ENCODE results near the gene TMEM247. TPM values are rescaled to one million over a fixed set of nuclear protein-coding genes. Genes with fewer than 3 reads are reported as not detected.

The TMEM247 gene
- total RNA-seq, 1 experiment from 2014 or later = not detected

DNA sequence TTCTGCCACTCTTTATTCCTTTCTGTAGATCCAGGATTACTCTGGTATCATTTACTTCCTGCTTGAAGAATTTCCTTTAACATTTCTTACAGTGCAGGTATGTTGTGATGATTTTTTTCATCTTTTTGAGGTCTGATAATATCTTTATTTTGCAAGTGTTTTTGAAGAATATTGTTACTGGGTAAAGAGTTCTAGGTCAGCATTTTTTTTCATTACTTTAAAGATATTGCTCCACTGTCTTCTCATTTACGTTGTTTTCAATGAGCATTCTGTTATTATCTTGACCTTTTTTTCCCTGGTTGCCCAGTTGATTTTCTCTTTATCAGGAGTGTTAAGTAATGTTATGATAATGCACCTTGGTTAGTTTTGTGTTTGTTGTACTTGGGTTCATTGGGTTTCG, 31.7 kb upstream of the TMEM247 start:
- intact Hi-C loops (cut with micrococcal nuclease; ENCODE audit: unreplicated experiment) = no loop called here
- CTCF ChIA-PET = no interaction called here
- TF ChIP-seq, protein P1, sequence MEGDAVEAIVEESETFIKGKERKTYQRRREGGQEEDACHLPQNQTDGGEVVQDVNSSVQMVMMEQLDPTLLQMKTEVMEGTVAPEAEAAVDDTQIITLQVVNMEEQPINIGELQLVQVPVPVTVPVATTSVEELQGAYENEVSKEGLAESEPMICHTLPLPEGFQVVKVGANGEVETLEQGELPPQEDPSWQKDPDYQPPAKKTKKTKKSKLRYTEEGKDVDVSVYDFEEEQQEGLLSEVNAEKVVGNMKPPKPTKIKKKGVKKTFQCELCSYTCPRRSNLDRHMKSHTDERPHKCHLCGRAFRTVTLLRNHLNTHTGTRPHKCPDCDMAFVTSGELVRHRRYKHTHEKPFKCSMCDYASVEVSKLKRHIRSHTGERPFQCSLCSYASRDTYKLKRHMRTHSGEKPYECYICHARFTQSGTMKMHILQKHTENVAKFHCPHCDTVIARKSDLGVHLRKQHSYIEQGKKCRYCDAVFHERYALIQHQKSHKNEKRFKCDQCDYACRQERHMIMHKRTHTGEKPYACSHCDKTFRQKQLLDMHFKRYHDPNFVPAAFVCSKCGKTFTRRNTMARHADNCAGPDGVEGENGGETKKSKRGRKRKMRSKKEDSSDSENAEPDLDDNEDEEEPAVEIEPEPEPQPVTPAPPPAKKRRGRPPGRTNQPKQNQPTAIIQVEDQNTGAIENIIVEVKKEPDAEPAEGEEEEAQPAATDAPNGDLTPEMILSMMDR (conservative IDR thresholded peaks at IDR 0.05; ENCODE audit: low read depth, low read length) = no peak
- no peak for TF ChIP-seq EZH2 (IDR thresholded peaks at IDR 0.05; ENCODE audit: borderline replicate concordance, low read depth, low read length, poor library complexity, severe bottlenecking)
- H3K4me3 ChIP-seq (ENCODE audit: low read depth, low read length, poor library complexity, severe bottlenecking) = no peak overlapping the region
- DNase-seq (ENCODE audit: low spot score) = no peak
- POLR2A ChIA-PET (ENCODE audit: low non-redundant PET) = no interaction called here
- H3K4me1 ChIP-seq (ENCODE audit: insufficient read depth, low read length, poor library complexity, severe bottlenecking) = no peaks in the 10 kb centered on the region
- BruUV-seq (replicated peaks) = no TSS peak
- H3K9me3 ChIP-seq (ENCODE audit: low read depth, low read length, poor library complexity, severe bottlenecking) = no peaks in the 10 kb centered on the region
- no peaks in the 10 kb centered on the region for H3K36me3 ChIP-seq (ENCODE audit: insufficient read depth, low read length, poor library complexity, severe bottlenecking)
- no peaks in the 10 kb centered on the region for H3K27me3 ChIP-seq (replicated peaks; ENCODE audit: insufficient read depth, low read depth, low read length, poor library complexity)
- no peak overlapping the region for H3K27ac ChIP-seq (ENCODE audit: low read depth, low read length, poor library complexity, severe bottlenecking)

DNA sequence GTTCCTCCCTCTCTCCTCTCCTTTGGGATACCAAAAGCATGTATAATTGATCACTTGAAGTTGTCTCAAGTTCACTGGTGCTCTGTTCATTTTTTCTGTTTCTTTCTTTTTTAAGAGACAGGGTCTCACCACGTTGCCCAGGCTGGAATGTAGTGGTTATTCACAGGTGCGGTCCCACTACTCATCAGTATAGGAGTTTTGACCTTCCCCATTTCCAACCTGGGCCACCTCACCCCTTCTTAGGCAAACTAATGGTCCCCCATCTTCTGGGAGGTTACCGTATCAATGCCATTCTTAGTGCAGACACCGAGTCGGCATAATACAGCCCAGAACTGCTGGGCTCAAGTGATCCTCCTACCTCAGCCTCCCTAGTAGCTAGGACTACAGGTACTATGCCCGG, 31.3 kb upstream of the TMEM247 start:
- Histone ChIP-seq H3K4me3 (ENCODE audit: low read depth, low read length, poor library complexity, severe bottlenecking) (no peak overlapping the region), H3K9me3 (ENCODE audit: low read depth, low read length, poor library complexity, severe bottlenecking) (no peaks in the 10 kb centered on the region), H3K27me3 (replicated peaks; ENCODE audit: insufficient read depth, low read depth, low read length, poor library complexity) (no peaks in the 10 kb centered on the region), H3K36me3 (ENCODE audit: insufficient read depth, low read length, poor library complexity, severe bottlenecking) (no peaks in the 10 kb centered on the region), H3K4me1 (ENCODE audit: insufficient read depth, low read length, poor library complexity, severe bottlenecking) (no peaks in the 10 kb centered on the region), H3K27ac (ENCODE audit: low read depth, low read length, poor library complexity, severe bottlenecking) (no peak overlapping the region)
- no peak for TF ChIP-seq EZH2 (IDR thresholded peaks at IDR 0.05; ENCODE audit: borderline replicate concordance, low read depth, low read length, poor library complexity, severe bottlenecking)
- TF ChIP-seq, protein P1 (conservative IDR thresholded peaks at IDR 0.05; ENCODE audit: low read depth, low read length) = no peak
- intact Hi-C loops (cut with micrococcal nuclease; ENCODE audit: unreplicated experiment) = no loop called here
- CTCF ChIA-PET = no interaction called here
- no TSS peak for BruUV-seq (replicated peaks)
- POLR2A ChIA-PET (ENCODE audit: low non-redundant PET) = no interaction called here
- no peak for DNase-seq (ENCODE audit: low spot score)

DNA sequence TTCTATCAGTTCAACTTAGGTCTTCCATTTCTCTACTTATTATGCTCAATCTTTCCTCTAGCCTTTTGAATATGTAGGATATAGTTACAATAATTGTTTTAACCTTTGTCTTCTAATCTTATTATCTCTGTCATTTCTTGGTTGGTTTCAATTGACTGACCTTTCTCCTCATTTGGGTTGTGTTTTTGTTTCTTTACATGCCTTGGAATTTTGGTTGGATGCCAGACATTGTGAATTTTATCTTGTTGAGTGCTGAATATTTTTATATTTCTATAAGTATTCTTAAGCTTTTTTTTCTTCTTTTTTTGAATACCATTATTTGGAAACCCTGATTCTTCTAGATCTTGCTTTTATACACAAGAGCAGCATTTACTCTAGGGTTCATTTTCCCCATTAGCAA, 30.7 kb upstream of the TMEM247 start:
- no peak for TF ChIP-seq EZH2 (IDR thresholded peaks at IDR 0.05; ENCODE audit: borderline replicate concordance, low read depth, low read length, poor library complexity, severe bottlenecking)
- TF ChIP-seq, protein P1 (conservative IDR thresholded peaks at IDR 0.05; ENCODE audit: low read depth, low read length) = no peak
- CTCF ChIA-PET = no interaction called here
- intact Hi-C loops (cut with micrococcal nuclease; ENCODE audit: unreplicated experiment) = no loop called here
- Histone ChIP-seq H3K4me1 (ENCODE audit: insufficient read depth, low read length, poor library complexity, severe bottlenecking) (no peaks in the 10 kb centered on the region), H3K9me3 (ENCODE audit: low read depth, low read length, poor library complexity, severe bottlenecking) (no peaks in the 10 kb centered on the region), H3K27ac (ENCODE audit: low read depth, low read length, poor library complexity, severe bottlenecking) (no peak overlapping the region), H3K27me3 (replicated peaks; ENCODE audit: insufficient read depth, low read depth, low read length, poor library complexity) (no peaks in the 10 kb centered on the region), H3K36me3 (ENCODE audit: insufficient read depth, low read length, poor library complexity, severe bottlenecking) (no peaks in the 10 kb centered on the region), H3K4me3 (ENCODE audit: low read depth, low read length, poor library complexity, severe bottlenecking) (no peak overlapping the region)
- BruUV-seq (replicated peaks) = no TSS peak
- POLR2A ChIA-PET (ENCODE audit: low non-redundant PET) = no interaction called here
- DNase-seq (ENCODE audit: low spot score) = no peak

Data from A673 (cell line).